NB4 (cell line): Measurements from ENCODE around the gene DDC.

ENCODE experiments used
- CTCF ChIP-seq: IDR thresholded peaks from one replicate; pipeline ENCODE4 v1.5.1; 2012; ENCODE audit warnings: low read depth, low read length
- MAX ChIP-seq: IDR thresholded peaks from 2 replicates; pipeline ENCODE4 v1.6.1; 2011; ENCODE audit warnings: low read depth, low read length
- MYC ChIP-seq: IDR thresholded peaks from 2 replicates; pipeline ENCODE4 v1.6.1; 2011; ENCODE audit warnings: low read depth, low read length

- TF ChIP-seq CTCF = no peak
- no peak for TF ChIP-seq MYC
- TF ChIP-seq MAX = no peak
These were observed 772 bp upstream of the DDC start for GRCh38 chr7:50565977-50566376.
